Brain pericyte (primary cell): ENCODE results near the gene ABL2.
"Not testable (repeated sequence)": the region's sequence is repeated elsewhere in the genome, so short reads cannot be mapped to it uniquely, and the experiment has no call there.

Source experiments
- DNase-seq: peaks from one replicate; pipeline ENCODE4 v3.0.0-alpha.2; 2012; ENCODE audit warnings: low read depth, low spot score

Gene ABL2

DNA sequence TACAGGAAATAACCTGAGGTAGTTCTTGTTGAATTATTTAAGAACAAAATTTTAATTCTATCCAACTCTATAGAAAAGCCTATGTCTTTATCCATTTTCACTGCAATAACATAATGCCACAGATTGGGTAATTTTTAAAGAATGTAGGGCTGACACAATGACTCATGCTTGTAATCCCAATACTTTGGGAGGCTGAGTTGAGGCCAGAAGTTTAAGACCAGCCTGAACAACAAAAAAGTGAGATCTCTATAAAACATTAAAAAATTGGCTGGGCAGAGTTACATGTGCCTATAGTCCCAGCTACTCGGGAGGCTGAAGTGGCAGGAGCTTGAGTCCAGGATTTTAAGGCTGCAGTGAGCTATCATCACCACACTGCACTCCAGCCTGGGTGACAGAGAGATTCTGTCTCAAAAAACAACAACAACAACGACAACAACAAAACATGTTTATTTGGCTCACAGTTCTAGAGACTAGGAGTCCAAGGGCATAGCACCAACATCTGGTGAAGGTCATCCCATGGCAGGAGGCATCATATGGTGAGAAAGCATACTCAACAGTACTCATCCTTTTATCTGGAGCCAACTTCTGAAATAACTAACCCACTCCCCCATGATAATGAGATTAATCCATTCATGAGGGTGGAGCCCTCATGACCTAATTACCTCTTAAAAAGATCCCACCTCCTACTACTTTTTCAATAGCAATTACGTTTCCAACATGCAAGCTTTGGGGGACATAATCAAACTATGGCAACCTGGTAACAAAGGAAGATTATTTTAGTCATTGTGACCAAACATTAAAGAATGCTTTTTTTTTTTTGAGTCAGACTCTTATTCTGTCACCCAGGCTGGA is 59.6 kb downstream of the ABL2 start:
- no peak for DNase-seq

DNA sequence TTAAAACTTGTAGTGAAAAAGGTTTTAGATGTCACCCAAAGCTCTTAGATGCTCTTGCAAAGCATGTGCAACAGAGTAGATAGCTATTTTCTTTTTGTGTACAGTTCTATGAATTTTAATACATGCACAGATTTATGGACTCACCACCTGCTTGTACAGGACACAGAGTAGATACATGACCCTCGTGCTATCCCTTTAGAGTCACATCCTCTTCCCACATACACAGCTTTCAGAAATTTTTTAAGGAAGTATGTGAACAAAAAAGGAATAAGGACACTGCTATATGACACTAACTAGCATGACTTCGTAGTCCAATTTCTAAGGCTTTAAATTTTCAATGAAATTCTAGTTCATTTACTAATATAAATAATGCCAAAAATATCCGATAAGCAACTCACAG is 60.9 kb downstream of the ABL2 start:
- DNase-seq, result no peak

DNA sequence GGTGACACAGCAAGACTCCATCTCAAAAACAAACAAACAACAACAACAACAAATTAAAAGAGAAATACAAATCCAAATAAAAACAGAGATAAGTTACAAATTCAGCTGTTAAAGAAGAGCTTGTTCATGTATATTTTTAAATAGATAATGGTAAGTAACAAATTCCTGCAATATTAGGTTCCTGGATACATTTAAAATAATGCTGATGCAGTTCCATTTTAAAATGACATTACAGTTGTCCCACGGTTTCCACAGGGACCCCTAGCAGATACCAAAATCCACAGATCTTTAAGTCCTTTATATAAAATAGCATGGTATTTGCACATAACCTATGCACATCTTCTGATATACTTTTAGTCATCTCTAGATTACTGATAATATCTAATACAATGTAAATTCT is 61.5 kb downstream of the ABL2 start:
- no peak for DNase-seq

DNA sequence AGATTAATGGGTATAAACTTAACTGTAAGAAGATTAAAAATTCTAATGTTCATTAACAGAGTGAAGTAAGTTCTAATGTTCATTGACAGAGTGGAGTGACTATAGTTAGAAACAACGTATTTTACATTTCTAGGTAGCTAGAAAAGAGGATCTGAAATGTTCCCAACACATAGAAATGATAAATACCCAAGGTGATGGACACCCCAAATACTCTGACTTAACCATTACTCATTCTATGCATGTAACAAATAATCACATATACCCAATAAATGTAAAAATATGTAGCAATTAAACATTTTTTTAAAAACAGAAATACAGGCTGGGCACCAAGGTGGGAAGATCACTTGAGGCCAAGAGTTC is 62.1 kb downstream of the ABL2 start:
- DNase-seq, result no peak

DNA sequence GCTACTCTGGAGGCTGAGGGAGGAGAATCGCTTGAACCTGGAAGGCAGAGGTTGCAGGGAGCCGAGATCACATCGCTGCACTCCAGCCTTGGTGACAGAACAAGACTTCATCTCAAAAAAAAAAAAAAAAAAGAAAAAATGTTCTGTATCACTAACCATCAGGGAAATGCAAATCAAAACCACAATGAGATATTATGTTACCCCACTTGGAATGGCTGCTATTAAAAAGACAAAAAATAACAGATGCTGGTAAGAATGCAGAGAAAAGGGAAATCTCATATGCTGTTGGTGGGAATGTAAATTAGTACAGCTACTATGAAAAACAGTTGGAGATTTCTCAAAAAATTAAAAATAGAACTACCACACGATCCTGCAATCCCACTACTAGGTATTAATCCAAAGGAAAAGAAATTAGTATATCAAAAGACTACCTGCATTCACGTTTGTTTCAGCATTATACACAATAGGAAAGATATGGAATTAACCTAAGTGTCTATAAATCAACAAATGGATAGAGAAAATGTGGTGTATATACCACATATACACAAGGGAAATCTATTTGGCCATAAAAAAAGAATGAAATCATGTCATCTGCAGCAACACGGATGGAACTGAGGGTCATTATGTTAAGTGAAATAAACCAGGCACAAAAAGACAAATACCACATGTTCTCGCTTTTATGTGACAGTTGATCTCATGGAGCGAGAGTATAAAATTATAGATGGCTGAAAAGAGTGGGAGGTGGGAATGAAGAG is 62.6 kb downstream of the ABL2 start:
- DNase-seq, result no peak

DNA sequence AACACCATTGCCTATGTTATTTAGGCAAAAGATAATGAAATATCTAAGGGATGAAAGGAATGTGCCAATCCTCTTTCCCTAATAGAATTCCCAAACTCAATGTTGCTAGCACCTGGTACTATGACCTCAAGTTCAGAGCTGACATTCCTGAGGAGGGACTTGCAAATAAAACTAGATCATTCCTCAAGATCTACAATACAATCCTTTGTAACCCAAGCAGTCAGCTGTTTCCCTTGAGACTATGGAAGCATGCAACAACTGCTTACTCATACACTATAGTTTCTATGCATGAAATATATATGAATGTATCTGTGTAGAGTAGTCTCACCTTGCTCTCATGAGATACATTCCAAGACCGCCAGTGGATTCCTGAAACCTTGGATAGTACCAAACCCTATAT is 65.0 kb downstream of the ABL2 start:
- no peak for DNase-seq

DNA sequence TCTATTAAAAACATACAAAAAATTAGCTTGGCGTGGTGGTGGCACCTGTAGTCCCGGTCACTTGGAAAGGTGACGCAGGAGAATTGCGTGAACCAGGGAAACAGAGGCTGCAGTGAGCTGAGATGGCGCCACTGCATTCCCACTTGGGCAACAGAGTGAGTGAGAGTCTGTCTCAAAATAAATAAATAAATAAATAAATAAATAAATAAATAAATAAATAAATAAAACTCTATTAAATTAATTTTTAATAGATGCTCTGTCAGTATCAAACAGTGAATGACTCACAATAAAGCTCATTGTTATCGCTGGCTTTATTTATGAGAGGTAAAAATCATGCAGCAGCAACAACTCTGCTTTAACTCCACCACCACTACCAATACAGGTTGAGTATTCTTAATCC is 72.8 kb downstream of the ABL2 start:
- no peak for DNase-seq

DNA sequence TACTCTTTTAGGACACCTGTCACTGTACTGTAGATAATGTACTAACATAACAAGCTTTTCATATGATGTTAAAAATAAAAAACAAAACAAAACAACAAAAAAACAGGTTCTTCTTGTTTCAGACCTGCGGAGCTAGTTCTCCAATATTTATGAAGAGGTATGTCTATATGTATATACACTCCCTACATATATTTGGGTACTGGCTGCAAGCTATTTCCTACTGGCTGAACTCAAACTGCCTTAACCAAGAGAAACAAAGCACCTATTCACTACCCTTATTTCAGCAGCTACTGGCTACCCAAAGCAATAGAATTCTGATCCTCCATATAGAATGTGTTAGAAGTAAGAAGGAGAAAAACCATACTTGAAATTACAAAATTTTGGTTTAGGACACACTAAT is 73.5 kb downstream of the ABL2 start:
- no peak for DNase-seq

DNA sequence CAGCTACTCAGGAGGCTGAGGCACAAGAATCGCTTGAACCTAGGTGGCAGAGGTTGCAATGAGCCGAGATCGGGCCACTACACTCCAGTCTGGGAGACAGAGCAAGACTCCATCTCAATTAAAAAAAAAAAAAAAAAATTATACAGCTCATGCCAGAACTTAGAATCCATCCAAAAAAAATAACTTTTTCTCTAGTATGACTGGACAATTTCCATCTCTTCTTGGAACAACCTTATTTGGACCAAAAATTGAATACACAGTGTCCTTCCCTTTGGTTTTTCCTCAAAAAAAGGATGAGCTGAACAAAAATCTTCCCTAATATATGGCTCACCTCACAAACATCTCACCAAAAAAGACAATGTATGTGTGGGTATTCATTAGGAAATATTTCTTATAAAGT is 73.9 kb downstream of the ABL2 start:
- no peak for DNase-seq

DNA sequence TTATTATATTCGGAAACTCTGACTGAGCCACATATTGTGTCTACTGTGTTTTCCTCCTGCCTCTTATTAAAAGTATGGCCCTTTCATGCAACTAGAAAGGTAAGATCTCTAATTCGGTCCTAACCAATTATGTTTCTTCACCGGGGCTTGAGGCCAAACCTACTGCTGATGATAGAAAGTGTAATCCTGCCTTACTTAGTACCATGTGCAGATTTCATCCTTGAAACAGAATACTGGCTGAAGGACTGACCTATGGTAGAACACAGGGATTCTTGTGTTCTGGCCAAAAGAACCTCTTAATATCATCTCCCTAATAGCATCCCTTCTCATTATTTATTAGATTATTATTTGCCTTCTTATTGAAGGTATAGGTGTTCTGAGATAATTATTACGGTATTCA is 75.0 kb downstream of the ABL2 start:
- DNase-seq, result no peak

DNA sequence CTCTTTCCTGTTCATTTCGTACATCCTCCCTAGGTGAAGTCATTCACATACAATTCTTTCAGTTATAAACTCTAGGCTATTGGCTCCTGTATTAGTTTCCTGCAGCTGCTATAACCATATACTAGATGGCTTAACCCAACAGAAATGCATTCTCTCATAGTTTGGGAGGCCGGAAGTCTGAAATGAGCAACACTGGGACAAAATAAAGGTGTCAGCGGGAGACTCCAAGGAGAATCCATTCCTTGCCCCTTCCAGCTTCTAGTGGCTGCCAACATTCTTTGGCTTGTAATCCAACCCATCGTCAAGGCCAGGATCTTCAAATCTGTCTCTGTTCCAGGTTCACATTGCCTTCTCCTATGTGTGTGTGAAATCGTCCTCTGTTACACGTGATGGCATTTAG is 76.3 kb downstream of the ABL2 start:
- DNase-seq, result no peak

DNA sequence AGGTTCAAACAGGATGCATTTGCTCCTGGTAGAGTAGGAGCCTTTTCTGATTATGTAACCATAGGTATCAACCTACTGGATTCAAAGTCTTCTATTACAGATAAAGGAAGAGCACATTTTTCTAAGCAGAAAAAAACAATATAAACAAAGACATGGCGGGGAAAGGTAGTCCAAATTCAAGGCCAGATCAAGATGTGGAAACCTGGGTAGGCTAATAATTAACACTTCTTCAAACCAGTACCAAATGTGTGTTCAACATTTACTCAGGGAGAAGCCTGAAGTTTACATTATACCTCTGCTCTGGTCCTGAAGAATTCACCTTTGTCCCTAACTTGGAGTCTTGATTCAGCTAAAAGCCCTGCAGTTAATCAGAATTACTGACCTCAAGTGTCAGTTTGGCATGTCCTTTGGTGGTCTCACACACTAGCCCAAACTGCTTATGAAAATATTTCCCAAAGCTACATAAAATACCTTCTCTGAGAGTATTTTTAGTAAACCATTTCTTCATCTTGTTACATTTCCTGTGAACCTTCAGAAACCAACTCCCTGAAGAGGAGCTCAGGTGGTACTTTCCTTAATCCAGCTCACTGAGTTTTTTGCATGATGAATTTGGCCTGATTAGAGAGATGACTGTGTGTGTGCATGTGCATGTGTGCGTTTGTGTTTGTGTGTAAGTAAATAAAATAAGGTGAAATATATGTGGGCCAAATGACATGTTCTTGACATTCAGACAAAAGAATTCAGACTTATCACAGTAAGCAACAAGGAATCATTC is 77.4 kb downstream of the ABL2 start:
- no peak for DNase-seq

DNA sequence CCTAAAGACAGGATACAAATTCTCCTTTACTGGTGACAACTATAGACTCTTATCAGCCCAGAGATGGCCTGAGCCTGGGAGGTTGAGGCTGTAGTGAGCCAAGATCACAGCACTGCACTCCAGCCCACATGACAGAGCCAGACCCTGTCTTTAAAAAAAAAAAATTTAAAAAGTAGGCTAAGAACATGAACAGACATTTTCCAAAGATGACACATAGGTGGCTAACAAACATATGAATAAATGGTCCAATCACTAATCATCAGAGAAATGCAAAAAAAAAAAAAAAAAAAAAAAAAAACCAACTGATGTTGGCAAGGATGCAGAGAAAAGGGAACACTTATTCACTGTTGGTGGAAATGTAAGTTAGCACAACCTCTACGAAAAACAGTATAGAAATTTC is 82.6 kb downstream of the ABL2 start:
- no peak for DNase-seq

DNA sequence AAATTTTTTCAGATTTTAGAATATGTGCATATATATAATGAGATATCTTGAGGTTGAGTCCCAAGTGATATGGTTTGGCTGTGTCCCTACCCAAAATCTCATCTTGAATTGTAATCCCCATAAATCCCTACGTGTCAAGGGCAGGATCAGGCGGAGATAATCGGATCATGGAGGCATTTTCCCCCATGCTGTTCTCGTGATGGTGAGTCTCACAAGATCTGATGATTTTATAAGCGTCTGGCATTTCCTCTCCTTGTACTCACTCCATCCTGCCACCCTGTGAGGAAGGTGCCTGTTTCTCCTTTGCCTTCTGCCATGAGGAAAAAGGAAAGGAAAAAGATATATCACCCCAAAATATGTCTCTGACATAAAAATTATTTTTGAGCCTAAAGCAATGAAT is 83.0 kb downstream of the ABL2 start:
- DNase-seq, result no peak

DNA sequence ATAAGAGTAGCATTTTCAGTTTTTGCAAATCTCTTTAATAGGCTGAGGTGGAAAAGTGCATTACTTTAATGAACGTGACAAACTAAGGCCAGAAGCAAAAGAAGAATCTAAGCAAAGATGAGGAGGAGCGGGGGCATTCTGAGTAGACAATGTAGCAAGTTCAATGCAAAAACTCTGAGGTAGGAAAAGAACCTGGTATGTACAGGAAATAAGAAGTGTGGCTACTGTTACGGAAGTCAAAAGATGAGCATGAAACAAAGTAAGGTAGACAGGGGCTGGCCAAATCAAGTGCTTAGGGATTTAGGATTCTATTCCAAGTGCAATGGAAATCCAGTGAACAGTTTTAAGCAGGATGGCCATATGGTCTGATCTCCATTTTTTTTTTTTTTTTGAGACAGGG is 84.0 kb downstream of the ABL2 start:
- DNase-seq, result no peak

DNA sequence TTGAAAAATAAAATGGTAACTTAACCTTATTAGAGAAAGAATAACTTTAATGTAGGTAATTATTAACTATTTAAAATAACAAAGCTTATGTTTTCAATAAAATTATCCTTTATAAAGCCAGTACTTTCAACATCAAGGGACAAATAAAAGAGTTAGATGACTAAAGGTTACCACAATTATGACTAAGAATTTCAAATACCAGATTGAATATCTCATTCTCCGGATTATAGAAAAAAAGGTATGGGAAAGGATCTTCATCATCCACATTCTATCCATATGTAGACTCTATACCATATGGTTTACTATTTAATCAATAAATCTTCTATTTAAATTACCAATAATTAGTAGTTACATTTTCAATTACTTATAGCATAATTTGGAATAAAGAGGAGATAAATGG is 84.9 kb downstream of the ABL2 start:
- DNase-seq, result no peak

DNA sequence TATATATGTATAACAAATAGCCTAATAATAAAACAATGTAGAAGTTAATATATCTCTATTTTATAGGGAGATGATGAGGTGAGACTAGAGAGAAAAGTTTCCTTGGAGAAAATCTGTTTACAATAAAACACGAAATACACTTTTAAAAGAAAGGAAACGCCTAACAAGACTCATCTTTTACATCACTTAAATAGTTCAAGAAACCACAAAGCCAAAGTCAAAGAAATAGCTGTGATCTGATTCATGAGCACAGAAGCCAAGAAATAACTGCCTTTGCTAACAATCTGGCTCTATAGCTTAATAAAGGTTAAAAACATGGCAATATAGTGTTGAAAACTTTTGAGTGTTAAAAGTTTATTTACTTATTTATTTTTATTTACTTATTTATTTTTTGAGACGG is 86.2 kb downstream of the ABL2 start:
- DNase-seq, result no peak

DNA sequence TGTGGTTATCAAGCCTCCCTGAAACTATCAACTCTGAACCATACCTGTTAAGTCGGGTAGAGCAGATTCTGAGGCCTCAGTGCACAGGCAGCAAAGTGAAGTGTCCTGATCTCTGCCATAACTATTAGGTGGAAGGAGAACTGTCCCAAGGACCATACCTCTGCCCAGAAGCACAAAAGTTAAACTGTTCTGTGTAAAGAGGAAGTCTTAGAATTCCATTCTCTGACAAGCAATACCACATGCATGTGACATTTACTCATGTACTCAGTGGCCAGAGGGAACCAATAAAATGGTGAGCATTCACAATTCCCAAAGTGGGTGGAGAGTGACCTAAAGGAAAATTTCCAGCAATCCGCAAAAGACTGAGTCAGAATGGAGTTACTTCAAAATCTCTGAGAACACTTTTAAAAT is 86.6 kb downstream of the ABL2 start:
- DNase-seq, result peak; percentile 63

DNA sequence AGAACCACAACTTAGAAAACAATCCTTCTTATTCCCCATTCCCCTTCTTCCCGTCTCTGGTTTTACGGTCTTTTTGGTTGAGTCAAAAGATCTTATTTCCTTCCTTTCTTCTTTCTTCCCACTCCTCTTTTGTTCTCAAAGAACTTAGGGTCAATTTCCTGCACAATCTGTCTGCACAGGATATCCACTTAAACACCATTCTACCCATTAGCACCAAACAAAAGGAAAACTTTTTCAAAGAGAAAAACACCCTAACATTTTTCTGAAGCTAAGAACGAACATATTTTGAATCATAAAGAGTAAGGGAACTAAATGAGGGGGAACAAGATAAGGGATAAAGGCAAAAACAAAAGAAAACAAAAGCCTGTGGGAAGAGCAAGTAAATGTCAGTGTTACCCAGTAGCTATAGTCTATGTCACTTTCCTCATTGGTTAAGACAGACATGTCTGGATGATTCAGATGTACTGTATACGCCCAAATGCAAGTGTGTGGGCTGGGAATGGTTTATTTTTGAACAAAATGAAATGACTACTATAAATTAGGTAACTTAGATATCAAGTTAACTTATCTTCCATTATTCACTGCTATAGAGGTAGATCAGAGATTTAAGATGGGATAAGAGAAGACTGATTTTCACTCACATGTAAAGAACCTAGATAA is 87.8 kb downstream of the ABL2 start:
- no peak for DNase-seq

DNA sequence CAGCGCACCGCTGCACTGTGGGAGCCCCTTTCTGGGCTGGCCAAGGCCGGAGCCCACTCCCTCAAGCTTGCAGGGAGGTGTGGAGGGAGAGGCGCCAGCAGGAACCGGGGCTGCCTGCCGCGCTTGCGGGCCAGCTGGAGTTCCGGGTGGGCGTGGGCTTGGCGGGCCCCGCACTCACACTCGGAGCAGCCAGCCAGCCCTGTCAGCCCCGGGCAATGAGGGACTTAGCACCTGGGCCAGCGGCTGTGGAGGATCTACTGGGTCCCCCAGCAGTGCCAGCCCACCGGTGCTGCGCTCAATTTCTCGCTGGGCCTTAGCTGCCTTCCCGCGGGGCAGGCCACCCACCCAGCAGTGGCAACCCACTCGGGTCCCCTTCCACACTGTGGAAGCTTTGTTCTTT is 90.7 kb downstream of the ABL2 start:
- not testable (repeated sequence) for DNase-seq

DNA sequence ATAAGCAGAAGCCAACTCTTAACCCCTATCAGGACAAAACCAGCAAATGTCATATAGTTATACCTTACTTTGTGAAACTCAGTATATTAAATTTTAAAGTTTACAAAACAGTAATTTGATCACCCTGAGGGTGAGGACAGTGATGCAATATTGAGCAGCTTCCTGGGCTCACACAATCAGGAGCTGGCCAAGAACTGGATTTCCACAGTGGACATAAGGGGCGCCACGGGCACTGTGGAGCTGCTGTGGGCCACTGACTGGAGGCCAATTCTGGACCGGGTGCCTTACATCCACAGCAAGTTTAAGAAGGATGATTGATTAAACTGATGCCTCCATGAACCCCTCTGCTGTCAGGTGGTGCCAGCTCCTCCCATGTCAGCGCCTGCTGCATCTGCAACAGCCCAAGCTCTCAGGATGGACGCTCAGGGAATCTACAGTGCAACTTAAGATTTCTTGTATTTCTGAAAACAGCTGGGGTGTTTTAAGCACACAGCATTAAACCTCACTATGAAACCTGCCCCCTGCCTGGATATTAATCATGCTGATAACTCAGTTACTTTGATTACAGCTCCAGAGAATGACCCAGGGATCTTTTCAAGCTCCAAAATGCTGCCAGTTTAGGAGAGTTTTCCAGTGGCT is 91.7 kb downstream of the ABL2 start:
- DNase-seq, result no peak

DNA sequence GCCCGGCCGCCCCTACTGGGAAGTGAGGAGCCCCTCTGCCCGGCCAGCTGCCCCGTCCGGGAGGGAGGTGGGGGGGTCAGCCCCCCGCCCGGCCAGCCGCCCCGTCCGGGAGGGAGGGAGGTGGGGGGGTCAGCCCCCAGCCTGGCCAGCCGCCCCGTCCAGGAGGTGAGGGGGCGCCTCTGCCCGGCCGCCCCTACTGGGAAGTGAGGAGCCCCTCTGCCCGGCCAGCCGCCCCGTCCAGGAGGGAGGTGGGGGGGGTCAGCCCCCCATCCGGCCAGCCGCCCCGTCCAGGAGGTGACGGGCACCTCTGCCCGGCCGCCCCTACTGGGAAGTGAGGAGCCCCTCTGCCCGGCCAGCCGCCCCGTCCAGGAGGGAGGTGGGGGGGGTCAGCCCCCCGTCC is 93.8 kb downstream of the ABL2 start:
- DNase-seq, result not testable (repeated sequence)
